Coronary artery (tissue), 2 donors: ENCODE results near the gene KAZN.

Experiments
- DNase-seq: peaks from one replicate; pipeline ENCODE4 v3.0.0-alpha.2; 2017; ENCODE audit warnings: low spot score
- H3K27ac ChIP-seq, 2 donors: fragments of 200-600 bp; sonication (generic); one replicate each; pipeline ENCODE4 v1.5.1; 2016 to 2019
- H3K4me3 ChIP-seq: fragments of 200-600 bp; sonication (generic); 2 replicates; pipeline ENCODE4 v1.5.1; 2016; ENCODE audit warnings: mild to moderate bottlenecking, moderate library complexity
- TF ChIP-seq, protein P1 (sequence below): fragments of 200-600 bp; sonication (generic); IDR thresholded peaks from one replicate; pipeline ENCODE4 v1.5.1; 2019; ENCODE audit warnings: antibody characterized with exemption

Gene KAZN

GRCh38 chr1:14775434-14775833 is 176.9 kb downstream of the KAZN start:
- Histone ChIP-seq H3K4me3 (no peak overlapping the region), H3K27ac (no peak overlapping the region)
- TF ChIP-seq, protein P1, sequence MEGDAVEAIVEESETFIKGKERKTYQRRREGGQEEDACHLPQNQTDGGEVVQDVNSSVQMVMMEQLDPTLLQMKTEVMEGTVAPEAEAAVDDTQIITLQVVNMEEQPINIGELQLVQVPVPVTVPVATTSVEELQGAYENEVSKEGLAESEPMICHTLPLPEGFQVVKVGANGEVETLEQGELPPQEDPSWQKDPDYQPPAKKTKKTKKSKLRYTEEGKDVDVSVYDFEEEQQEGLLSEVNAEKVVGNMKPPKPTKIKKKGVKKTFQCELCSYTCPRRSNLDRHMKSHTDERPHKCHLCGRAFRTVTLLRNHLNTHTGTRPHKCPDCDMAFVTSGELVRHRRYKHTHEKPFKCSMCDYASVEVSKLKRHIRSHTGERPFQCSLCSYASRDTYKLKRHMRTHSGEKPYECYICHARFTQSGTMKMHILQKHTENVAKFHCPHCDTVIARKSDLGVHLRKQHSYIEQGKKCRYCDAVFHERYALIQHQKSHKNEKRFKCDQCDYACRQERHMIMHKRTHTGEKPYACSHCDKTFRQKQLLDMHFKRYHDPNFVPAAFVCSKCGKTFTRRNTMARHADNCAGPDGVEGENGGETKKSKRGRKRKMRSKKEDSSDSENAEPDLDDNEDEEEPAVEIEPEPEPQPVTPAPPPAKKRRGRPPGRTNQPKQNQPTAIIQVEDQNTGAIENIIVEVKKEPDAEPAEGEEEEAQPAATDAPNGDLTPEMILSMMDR = no peak
- no peak for DNase-seq

DNA sequence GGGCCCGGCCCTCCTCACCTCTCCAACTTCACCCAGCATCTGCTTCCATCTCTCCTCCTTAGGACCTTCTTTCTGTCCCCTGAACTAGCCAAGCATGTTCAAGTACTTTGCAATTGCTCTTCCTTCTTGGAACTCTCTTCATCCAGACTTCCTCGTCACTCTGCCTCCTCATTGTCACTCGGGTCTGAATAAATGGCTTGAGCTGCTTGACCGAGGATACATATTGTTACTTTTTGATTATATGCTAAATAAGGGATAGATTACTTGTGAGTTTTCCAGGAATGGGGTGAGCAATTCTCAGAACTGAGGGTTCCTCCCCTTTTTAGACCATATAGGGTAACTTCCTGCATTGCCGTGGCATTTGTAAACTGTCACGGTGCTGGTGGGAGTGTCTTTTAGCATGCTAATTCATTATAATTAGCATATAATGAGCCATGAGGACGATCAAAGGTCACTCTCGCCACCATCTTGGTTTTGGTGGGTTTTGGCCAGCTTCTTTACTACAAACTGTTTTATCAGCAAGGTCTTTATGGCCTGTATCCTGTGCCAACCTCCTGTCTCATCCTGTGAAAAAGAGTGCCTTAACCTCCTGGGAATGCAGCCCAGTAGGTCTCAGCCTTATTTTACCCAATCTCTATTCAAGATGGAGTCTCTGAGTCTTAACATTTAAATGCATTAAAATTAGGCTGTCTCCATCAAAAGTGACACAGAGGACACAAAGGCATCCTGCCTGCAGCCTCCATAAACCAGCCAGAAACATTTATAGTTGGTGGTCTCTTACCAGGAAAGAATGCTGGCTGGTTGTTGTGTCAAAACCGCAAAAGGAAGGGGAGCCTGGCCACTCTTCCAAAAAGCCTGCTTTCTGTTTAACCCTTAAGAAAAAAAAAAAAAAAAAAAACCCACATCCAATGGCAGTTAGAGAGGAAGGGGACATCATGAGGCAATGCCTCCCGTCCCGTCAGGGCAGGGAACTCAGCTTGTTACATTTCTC is 179.3 kb downstream of the KAZN start:
- DNase-seq = no peak
- TF ChIP-seq, protein P1 = no peak
- Histone ChIP-seq H3K4me3 (no peak overlapping the region), H3K27ac (no peak overlapping the region)

GRCh38 chr1:14778541-14778897 is 180.0 kb downstream of the KAZN start:
- TF ChIP-seq, protein P1 = no peak
- DNase-seq = no peak
- Histone ChIP-seq H3K4me3 (no peak overlapping the region), H3K27ac (no peak overlapping the region)

- no peak for DNase-seq
- TF ChIP-seq, protein P1 = peak; percentile 68
- Histone ChIP-seq H3K27ac (no peak overlapping the region), H3K4me3 (no peak overlapping the region)
Measured at GRCh38 chr1:14778898-14779865, 180.7 kb downstream of the KAZN start.

DNA sequence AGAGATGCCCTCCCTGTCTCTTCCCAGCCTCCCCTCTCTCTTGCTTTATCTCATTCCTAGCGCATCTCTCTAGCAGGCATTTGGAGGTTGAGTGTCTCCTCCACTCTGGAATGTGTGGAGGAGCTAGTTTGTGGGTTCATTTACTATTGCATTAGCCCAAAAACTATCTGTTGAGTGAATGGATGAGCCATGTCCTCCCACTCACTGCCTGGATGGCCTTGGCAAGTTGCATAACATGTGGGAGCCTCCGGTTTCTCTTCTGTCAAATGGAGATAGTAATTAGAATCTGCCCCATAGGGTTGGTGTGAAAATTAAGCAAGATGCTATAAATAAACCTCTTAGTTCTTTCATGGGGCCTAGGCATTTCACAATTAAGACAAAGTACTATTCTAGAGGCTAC is 181.8 kb downstream of the KAZN start:
- H3K27ac ChIP-seq = no peak overlapping the region
- TF ChIP-seq, protein P1 = no peak
- no peak for DNase-seq

DNA sequence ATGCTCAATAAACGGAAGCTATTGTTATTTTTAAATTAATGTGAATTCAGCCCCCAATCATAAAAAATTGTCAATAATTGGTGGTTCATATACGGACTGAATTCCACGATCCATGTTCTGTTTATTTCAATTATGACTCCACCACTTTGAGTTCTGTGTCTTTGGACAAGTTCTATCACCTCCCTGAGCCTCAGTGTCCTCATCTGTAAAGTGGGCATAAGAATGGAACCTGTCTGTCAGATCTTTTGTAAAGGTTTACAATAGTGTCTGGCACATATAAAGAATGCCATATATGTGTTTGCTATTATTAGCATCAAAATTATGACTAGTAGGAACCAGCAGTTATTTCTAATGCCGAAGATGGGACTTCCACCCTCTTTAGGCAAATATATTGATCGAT is 183.3 kb downstream of the KAZN start:
- H3K4me3 ChIP-seq = no peak overlapping the region
- DNase-seq = no peak
- TF ChIP-seq, protein P1 = no peak
- H3K27ac ChIP-seq = no peak overlapping the region

More for the DNA sequence above, 181.8 kb downstream of the KAZN start:
- no peak overlapping the region for H3K4me3 ChIP-seq
